Adrenal gland (tissue), 5 donors: Measurements from ENCODE around the gene CFAP74.

ENCODE experiments used
- POLR2A ChIP-seq, 2 donors: fragments of 450-650 bp; IDR thresholded peaks; one replicate each; pipeline ENCODE4 v1.6.1; 2017; ENCODE audit warnings: antibody characterized with exemption in 2 of 2, mild to moderate bottlenecking in 2 of 2, moderate library complexity in 1 of 2
- TF ChIP-seq, protein P1 (sequence below), 6 experiments: fragments of 450-650 bp in 4 of 6; fragments of 200-600 bp in 2 of 6; sonication (generic) in 1 of 6; IDR thresholded peaks; 1 replicate in 5 of 6; 2 replicates in 1 of 6; pipeline versions ENCODE4 v1.5.1 to v1.8.0; 2016 to 2021; ENCODE audit warnings: antibody characterized with exemption in 6 of 6, mild to moderate bottlenecking in 2 of 6, moderate library complexity in 1 of 6
- donor health status: DM: no; HTN: no; CAD: no.

DNA sequence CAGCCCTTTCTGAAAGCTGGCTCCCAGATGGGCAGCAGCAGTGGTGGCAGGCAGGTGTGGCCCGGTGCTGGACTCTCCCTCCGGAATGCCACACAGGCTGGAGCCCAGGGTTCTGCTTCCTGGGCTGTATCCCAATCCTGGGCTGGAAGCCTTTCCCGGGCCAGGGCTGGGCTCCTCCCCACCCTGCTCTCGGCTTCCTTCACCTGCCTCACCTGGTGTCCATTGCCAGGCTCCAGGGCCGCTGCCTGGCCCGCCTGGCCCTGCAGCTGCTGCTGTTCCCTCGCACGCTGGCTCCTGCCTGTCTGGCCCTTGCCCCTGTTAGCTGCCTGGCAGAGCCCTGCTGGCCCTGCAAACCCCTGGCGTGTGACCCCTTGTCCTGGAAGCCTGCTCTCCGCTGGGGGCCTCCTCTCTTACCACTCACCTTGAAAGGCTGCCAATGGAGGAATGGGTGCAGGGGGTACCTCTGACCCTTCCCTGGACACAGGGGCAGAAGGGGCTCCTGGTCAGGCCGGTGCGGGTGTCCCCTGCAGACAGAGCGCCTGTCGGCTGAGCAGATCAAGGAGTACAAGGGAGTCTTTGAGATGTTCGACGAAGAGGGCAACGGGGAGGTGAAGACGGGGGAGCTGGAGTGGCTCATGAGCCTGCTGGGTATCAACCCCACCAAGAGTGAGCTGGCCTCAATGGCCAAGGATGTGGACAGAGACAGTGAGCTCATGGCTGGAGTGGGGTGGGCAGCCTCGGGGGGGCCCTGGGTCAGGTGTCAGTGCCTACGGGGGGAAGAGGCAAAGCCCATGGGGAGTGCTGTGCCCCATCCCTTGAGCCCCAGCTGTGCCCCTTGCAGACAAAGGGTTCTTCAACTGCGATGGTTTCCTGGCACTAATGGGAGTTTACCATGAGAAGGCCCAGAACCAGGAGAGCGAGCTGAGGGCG lies 87.4 kb downstream of the CFAP74 start:
- TF ChIP-seq, protein P1, sequence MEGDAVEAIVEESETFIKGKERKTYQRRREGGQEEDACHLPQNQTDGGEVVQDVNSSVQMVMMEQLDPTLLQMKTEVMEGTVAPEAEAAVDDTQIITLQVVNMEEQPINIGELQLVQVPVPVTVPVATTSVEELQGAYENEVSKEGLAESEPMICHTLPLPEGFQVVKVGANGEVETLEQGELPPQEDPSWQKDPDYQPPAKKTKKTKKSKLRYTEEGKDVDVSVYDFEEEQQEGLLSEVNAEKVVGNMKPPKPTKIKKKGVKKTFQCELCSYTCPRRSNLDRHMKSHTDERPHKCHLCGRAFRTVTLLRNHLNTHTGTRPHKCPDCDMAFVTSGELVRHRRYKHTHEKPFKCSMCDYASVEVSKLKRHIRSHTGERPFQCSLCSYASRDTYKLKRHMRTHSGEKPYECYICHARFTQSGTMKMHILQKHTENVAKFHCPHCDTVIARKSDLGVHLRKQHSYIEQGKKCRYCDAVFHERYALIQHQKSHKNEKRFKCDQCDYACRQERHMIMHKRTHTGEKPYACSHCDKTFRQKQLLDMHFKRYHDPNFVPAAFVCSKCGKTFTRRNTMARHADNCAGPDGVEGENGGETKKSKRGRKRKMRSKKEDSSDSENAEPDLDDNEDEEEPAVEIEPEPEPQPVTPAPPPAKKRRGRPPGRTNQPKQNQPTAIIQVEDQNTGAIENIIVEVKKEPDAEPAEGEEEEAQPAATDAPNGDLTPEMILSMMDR (IDR thresholded peaks at IDR 0.05): no peak
- no peak for TF ChIP-seq POLR2A (IDR thresholded peaks at IDR 0.05)
